NCI-H69 (cell line): Measurements from ENCODE around the gene MYOC.
"Not testable (repeated sequence)": the region's sequence is repeated elsewhere in the genome, so short reads cannot be mapped to it uniquely, and the experiment has no call there.

Source experiments
- DNase-seq: peaks from one replicate; lab custom pipeline; 2025; lab: John Stamatoyannopoulos, UW

MYOC gene

DNA sequence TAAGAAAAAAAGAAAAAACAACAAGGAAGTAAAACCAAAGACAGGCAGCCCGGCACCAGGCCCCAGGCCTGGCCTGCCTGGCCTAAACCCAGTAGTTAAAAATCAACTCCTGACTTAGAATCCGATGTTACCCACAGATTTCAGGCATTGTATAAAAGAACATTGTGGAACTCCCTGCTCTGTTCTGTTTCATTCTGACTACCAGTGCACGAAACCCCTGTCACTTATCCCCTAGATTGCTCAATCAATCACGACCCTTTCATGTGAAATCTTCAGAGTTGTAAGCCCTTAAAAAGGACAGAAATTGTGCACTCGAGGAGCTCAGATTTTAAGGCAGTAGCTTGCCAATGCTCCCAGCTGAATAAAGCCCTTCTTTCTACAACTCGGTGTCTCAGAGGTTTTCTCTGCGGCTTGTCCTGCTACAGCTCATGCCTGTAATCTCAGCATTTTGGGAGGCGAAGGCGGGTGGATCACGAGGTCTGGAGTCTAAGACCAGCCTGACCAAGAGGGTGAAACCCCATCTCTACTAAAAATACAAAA, 46.0 kb downstream of the MYOC start:
- no peak for DNase-seq

DNA sequence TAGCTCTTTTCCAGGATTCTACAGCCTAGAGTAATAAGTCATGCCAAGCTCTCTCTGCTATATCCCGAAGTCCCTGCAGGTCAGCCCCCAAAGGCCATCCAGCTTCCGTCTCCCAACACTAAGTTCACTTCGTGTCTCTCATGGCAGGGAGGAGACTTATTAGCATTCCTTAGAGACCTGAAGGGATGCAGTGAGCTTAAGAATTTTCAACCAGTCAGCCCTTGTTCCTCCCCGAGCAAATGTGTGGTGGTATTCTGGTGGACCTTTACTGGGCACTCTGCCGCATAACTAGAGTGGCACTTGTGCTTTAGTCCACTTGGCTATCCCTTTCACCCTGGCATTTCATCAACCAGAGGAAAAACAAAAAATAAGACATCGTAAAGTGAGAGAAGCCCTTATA, 49.4 kb downstream of the MYOC start:
- not testable (repeated sequence) for DNase-seq

DNA sequence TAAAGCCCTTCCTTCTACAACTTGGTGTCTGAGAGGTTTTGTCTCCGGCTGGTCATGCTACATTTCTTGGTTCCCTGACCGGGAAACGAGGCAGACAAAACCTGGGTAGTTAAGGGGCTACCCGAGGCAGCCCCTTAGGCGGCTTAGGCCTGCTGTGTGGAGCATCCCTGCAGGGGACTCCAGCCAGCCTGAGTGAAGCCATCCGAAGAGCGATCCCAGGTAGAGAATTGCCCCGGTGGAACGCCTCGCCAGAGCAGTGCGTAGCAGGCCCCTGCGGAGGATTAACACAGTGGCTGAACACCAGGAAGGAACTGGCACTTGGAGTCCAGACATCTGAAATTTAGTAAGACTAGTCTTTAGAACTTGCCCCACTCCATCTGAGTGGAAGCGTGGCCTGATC, 51.6 kb downstream of the MYOC start:
- DNase-seq = no peak

DNA sequence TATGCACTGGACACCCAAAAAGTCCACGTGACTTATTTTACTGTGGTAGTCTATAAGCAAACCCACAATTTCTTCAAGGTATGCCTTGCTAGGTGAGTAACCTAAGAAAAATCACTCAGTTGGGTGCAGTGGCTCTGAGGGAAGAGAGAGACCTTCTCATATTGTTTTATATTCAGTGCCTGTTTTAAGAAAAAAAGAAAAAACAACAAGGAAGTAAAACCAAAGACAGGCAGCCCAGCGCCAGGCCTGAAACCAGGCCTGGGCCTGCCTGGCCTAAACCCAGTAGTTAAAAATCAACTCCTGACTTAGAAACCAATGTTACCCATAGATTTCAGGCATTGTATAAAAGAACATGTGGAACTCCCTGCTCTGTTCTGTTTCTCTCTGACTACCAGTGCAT, 52.2 kb downstream of the MYOC start:
- DNase-seq = not testable (repeated sequence)

DNA sequence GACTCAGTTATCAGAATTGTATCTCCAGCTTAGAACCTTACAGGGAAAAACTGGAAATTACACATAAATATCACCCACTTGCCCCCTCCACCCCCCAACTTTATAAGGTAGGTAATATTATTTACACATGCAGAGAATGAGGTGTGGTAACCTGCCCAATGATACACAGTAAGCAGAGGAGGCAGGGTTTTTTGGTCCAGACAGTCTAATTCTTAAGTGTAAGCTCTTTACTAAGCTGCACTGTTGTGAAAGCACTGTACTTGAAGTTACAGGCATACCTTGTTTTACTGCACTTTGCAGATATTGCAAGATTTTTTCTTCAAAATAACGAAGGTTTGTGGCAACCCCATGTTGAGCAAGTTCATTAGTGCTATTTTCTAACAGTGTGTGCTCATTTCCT, 55.3 kb downstream of the MYOC start:
- DNase-seq = no peak

DNA sequence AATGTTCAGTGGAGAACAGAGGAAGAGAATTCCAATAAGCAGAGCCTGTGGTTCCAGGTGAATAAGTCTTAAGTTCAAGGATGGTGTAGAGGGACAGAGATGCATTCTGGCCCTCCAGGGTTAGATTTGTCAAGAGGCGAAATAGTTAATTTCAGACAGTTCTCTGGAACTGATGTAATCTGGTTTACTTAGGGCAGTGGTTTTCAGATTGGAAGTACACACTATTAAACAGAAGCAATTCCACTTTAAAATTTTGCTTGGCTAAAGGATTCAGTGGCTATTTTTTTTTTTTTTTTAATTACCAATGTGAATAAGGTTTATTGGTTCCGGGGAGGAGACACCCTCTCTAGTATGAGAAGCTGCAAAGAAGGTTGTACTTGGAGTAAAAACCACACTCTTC, 55.8 kb downstream of the MYOC start:
- DNase-seq = no peak

DNA sequence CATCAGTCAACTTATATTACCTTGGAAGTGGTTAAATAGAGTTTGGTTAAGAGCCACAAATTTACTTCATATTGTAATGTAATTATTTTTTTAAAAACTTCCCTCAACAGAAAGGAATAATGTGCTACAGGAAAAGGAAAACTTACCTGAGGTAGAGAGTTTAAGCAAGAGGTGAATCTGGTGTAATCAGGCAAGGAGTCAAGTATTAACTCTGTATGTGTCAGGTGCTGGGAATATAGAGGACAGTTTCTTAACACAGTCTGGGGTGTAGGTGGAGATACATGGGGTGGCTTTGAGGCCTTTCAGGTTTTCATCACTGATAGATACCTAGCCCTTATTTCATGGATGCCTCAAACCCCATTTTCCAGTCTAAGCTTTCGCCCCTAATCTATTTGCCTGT, 56.4 kb downstream of the MYOC start:
- no peak for DNase-seq

DNA sequence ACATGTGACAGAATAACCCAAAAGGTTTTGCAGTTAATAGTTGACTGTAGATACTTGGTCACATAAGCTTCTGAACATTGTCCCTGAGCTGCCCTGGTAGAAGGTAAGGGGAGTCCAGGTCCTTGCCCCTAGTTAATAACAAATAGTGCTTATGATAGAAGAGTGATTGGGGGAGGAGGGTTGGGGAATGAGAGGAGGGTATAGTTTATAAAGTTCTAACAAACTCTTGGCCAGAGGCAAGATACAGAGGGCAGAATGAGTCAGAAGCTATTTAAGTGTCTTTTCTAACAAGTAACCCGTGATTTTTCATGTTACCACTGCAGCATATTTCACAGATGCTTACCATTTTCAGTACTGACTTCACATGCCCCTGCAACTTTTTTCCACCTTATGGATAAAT, 57.2 kb downstream of the MYOC start:
- no peak for DNase-seq

DNA sequence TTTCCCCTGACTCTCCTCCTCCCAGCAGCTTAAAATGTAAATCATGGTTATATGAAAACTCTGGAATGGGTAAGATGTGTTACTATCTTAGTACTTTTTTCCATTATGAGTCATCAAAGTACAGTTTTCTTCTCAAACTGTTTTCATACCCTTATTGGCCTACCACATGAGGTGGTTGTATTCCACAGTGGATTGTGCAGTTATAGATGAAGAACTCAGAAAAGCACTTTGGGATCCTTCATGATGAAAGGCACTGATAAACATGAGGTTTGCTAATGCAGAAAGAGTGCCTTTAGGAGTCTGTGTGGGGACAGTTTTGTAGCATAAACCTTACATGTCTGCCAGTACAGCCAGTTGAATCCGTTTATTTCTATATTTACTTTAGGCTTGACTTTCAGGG, 62.5 kb downstream of the MYOC start:
- DNase-seq = no peak

DNA sequence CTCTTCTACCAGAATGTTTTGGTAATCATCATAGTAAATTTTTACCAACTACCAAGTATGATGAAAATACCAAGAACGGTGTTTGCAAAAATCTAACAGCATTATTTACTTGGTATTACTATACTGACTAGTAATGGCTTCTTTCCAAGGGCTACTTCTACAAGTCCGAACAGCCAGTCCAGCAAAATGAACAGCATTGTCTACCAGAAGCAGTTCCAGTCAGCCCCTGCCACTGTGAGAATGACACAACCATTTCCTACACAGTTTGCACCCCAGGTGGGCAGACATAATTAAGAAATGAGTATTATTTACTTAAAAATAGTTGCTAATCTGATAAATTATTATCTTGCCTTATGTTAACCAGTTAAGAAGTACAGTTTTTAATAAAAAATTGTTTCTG, 64.3 kb downstream of the MYOC start:
- DNase-seq = no peak

DNA sequence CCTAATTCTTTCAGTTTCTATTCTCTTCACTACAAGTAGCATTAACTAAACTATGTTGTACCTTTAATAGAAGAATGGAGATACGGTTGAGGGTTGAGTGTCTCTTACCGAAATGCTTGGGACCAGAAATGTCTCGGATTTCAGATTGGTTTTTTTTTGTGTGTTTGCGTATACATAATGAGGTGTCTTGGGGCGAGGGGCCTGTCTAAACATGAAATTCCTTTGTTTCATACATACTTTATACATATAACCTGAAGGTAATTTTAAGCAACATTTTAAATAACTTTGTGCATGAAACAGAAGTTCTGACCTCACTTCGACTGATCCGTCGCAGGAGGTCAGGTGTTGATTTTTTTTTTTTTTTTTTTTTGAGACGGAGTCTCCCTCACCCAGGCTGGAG, 66.8 kb downstream of the MYOC start:
- peak; percentile 51 for DNase-seq
